H1 (cell line): ENCODE results near the gene MTFP1. TPM values are rescaled to one million over a fixed set of nuclear protein-coding genes. Genes with fewer than 3 reads are reported as not detected.

Source experiments
- ASH2L ChIP-seq: fragments of 200-600, 300-600 bp; sonication (generic); IDR thresholded peaks from one replicate; pipeline ENCODE4 v1.7.1; 2017; ENCODE audit warnings: low read length
- POLR2A ChIP-seq, 2 experiments: IDR thresholded peaks; 1 replicate in 1 of 2; 2 replicates in 1 of 2; pipeline ENCODE4 v1.6.1; 2011; ENCODE audit warnings: low read depth in 2 of 2, low read length in 2 of 2, mild to moderate bottlenecking in 2 of 2; ENCODE audit errors: control extremely low read depth in 1 of 2
- POLR2AphosphoS5 ChIP-seq: IDR thresholded peaks from 2 replicates; pipeline ENCODE4 v1.6.1; 2011; ENCODE audit warnings: low read depth, low read length
- RNF2 ChIP-seq: fragments of 200-900, 300-1000 bp; sonication (generic); IDR thresholded peaks from 2 replicates; pipeline ENCODE4 v1.7.1; 2016; ENCODE audit warnings: borderline replicate concordance, low read depth, mild to moderate bottlenecking, antibody characterized with exemption, low read length; ENCODE audit not compliant: poor library complexity, severe bottlenecking; ENCODE audit errors: missing control alignments
- SIX5 ChIP-seq: IDR thresholded peaks from 2 replicates; pipeline ENCODE4 v1.6.1; 2011; ENCODE audit warnings: mild to moderate bottlenecking, low read depth, low read length
- polyA plus RNA-seq, 7 experiments: library from polyadenylated mRNA; depleted of rRNA in 3 of 7; stranded (reverse) in 5 of 7; unstranded in 2 of 7; fragments of >200 nt in 5 of 7; fragments of 200-250 nt in 2 of 7; gene quantifications; 1 replicate in 5 of 7; 2 replicates in 1 of 7; 4 replicates in 1 of 7; pipeline versions ENCODE4 v1.2.1 to v1.2.3, GENCODE V29; 2011 to 2013; ENCODE audit warnings: missing spikeins in 2 of 7, mixed read lengths in 2 of 7
- total RNA-seq: library from RNA; stranded (reverse); fragmentation: NEBNext Ultra II Directional; extraction: Animal tissue kit (Norgen Biotek cat#: 25700); gene quantifications from 2 replicates; pipeline ENCODE4 v1.2.1, GENCODE V29; 2021
- TF ChIP-seq, protein P1 (sequence below), 3 experiments: IDR thresholded peaks; 1 replicate in 2 of 3; 2 replicates in 1 of 3; pipeline versions ENCODE4 v1.5.1 to v1.6.1; 2011; ENCODE audit warnings: low read length in 3 of 3, mild to moderate bottlenecking in 3 of 3, inconsistent platforms in 2 of 3, low read depth in 1 of 3, moderate library complexity in 1 of 3; ENCODE audit not compliant: insufficient read depth in 1 of 3; ENCODE audit errors: control extremely low read depth in 1 of 3

Gene MTFP1
- total and polyA plus RNA-seq, 2 of the 8 experiments (the other 6 are each of a cell fraction or from before 2014, with no cell fraction given) = 59.8 to 98.8 TPM

DNA sequence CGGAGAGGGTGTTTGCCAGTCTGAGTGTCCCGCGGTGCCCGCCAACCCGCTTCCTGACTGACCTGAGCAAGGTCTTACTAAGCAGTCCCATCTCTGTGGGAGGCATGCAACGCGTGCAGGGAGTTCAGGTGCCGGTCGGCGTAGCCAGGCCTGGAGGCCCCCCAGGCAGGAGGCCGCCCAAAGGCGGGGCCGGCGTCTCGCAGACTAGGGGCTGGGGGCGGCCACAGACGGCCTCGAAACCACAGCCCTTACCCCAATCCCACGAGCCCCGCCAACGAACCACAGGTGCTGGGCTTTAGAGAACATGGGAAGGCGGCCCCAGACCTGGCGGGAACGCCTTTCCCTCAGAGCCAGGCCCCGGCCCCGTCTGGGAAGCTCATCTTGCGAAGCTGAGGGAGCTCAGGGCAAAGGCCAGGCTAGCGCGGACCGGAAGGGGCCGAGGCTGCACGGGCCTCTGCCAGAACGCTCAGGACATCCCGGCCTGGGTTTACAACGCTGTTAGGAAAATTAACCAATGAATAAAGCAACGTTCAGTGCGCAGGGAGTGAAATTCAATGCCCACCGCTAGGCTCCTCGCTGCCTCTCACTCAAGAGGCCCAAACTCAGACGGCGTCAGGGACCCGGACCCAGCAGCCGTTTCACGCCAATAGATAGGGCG, 2.1 kb upstream of the MTFP1 start (continued):
- TF ChIP-seq RNF2 = no peak
- peak; percentile 76 for TF ChIP-seq ASH2L
- TF ChIP-seq, protein P1, sequence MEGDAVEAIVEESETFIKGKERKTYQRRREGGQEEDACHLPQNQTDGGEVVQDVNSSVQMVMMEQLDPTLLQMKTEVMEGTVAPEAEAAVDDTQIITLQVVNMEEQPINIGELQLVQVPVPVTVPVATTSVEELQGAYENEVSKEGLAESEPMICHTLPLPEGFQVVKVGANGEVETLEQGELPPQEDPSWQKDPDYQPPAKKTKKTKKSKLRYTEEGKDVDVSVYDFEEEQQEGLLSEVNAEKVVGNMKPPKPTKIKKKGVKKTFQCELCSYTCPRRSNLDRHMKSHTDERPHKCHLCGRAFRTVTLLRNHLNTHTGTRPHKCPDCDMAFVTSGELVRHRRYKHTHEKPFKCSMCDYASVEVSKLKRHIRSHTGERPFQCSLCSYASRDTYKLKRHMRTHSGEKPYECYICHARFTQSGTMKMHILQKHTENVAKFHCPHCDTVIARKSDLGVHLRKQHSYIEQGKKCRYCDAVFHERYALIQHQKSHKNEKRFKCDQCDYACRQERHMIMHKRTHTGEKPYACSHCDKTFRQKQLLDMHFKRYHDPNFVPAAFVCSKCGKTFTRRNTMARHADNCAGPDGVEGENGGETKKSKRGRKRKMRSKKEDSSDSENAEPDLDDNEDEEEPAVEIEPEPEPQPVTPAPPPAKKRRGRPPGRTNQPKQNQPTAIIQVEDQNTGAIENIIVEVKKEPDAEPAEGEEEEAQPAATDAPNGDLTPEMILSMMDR (IDR thresholded peaks at IDR 0.05; ENCODE audit: control extremely low read depth in 1 of 3, insufficient read depth in 1 of 3, low read depth in 1 of 3, low read length in 3 of 3) = no peak
- TF ChIP-seq POLR2AphosphoS5 = peak; percentile 21
- TF ChIP-seq SIX5 = no peak
- peak in 1 of 2 experiments; percentile 77; a peak in 2 of 3 replicates for TF ChIP-seq POLR2A (IDR thresholded peaks at IDR 0.05; ENCODE audit: control extremely low read depth in 1 of 2, low read depth in 2 of 2, low read length in 2 of 2)
